Stimulated activated naive CD8-positive, alpha-beta T cell treated with anti-CD3 and anti-CD28 coated beads, Interleukin-15, Interleukin-2, amounts not matched to agents 100 ng/mL and 50 ng/mL, for 24 hours (primary cell): ENCODE measurements around the gene TRAF2.
"Not testable (repeated sequence)": the region's sequence is repeated elsewhere in the genome, so short reads cannot be mapped to it uniquely, and the experiment has no call there.

Source experiments
- H3K27ac Mint-ChIP-seq: one replicate; pipeline ENCODE4 v1.8.0; 2021; ENCODE audit warnings: mild to moderate bottlenecking, mixed read lengths
- H3K27me3 Mint-ChIP-seq: one replicate; pipeline ENCODE4 v1.8.0; 2021; ENCODE audit warnings: mixed read lengths
- H3K36me3 Mint-ChIP-seq: one replicate; pipeline ENCODE4 v1.8.0; 2021; ENCODE audit warnings: low read depth, mixed read lengths
- H3K4me1 Mint-ChIP-seq: one replicate; pipeline ENCODE4 v1.8.0; 2021; ENCODE audit warnings: low read depth, mixed read lengths
- H3K4me3 Mint-ChIP-seq: one replicate; pipeline ENCODE4 v1.8.0; 2021; ENCODE audit warnings: mild to moderate bottlenecking, mixed read lengths
- H3K9me3 Mint-ChIP-seq: one replicate; pipeline ENCODE4 v1.8.0; 2021; ENCODE audit warnings: mixed read lengths

The TRAF2 gene

DNA sequence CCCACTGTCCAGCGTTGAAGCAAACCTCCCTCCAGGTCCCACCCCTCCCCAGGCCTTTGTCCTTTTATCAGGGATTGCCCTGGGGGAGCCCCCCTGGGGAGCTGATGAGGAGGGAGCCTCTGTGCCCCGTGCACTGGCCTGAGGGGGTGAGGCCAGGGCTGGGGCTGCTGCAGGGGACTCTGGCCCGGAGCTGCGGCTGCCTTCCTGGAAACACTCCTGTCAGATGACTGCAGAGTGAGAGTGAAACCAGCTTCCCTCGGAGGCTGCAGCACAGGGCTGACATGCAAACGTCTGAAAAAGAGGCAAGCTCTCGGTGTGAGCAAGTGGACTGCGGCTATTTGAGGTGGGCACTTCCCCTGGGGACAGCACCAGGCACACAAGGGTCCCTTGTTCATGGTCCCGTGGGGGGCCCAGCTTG, 4.6 kb upstream of the TRAF2 start:
- peaks cover 47% of the 10 kb centered on the region for H3K4me1 Mint-ChIP-seq
- peak overlapping the region; percentile 77 for H3K4me3 Mint-ChIP-seq

DNA sequence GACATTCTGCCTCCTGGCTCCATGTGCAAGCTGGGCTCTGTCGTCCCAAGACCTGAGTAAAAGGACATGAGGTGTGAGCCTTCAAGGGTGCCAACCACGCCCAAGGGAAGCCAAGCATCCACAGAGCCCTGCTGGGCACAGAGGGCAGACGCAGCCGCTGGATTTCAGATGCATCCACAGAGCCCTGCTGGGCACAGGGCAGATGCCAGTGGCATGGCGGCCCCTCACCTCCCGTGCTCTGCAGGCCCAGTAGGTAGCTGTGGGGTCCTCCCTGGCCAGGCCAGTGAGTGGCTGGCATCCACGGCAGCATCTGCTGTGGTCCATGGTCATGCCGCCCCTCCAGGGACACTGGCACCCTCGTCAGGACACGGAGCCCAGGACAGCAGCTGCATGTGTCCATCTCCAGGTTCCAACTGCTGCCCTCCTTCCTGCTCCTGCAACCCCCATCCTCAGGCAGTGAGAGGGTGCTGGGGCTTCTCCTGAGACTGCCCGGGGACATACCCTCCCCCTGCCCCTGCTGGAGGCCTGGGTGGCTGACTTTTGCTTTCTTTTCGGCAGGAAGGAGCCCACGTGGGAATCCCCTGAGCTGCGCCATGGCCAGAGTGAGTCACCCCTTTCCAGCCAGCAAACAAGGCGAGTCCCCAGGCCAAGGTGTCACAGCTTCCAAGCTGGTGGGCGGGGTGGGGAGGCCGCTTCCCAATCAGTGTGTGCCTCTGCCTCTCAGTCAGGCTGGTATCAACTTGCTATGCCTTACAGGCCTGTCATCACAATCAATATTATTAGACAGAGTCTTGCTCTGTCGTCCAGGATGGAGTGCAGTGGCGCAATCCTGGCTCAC, 4.0 kb upstream of the TRAF2 start:
- Mint-ChIP-seq H3K4me3 (peak overlapping the region; percentile 77), H3K27me3 (no peaks in the 10 kb centered on the region), H3K9me3 (no peaks in the 10 kb centered on the region), H3K4me1 (peaks cover 51% of the 10 kb centered on the region), H3K27ac (peak overlapping the region; percentile 90), H3K36me3 (no peaks in the 10 kb centered on the region)

More for the DNA sequence above, 4.6 kb upstream of the TRAF2 start:
- peak overlapping the region; percentile 90 for H3K27ac Mint-ChIP-seq
- no peaks in the 10 kb centered on the region for H3K27me3 Mint-ChIP-seq
- no peaks in the 10 kb centered on the region for H3K36me3 Mint-ChIP-seq
- no peaks in the 10 kb centered on the region for H3K9me3 Mint-ChIP-seq

DNA sequence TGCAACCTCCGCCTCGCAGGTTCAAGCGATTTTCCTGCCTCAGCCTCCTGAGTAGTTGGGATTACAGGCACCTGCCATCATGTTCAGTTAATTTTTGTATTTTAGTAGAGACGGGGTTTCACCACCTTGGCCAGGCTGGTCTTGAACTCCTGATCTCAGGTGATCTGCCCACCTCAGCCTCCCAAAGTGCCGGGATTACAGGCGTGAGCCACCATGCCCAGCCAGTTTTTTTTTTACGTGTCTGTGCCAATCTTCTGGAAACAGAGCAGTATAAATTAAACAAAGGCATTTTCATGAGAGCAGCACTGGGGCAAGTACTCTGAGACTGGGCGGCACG, 3.4 kb upstream of the TRAF2 start:
- H3K9me3 Mint-ChIP-seq, H3K36me3 Mint-ChIP-seq, H3K27me3 Mint-ChIP-seq: not testable (repeated sequence)
- Mint-ChIP-seq H3K4me3 (peak overlapping the region; percentile 77), H3K27ac (peak overlapping the region; percentile 90), H3K4me1 (peaks cover 57% of the 10 kb centered on the region)

DNA sequence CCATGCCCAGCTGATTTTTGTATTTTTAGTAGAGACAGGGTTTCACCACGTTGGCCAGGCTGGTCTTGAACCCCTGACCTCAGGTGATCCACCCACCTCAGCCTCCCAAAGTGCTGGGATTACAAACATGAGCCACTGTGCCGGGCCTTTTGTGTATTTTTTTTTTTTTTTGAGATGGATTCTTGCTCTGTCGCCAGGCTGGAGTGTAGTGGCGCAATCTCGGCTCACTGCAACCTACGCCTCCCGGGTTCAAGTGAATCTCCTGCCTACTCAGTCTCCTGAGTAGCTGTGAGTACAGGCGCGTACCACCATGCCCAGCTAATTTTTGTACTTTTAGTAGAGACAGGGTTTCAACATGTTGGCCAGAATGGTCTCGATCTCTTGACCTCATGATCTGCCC, 2.6 kb upstream of the TRAF2 start:
- not testable (repeated sequence) for H3K9me3 Mint-ChIP-seq, H3K27me3 Mint-ChIP-seq, H3K36me3 Mint-ChIP-seq
- Mint-ChIP-seq H3K4me3 (peak overlapping the region; percentile 77), H3K27ac (peak overlapping the region; percentile 90), H3K4me1 (peaks cover 63% of the 10 kb centered on the region)

DNA sequence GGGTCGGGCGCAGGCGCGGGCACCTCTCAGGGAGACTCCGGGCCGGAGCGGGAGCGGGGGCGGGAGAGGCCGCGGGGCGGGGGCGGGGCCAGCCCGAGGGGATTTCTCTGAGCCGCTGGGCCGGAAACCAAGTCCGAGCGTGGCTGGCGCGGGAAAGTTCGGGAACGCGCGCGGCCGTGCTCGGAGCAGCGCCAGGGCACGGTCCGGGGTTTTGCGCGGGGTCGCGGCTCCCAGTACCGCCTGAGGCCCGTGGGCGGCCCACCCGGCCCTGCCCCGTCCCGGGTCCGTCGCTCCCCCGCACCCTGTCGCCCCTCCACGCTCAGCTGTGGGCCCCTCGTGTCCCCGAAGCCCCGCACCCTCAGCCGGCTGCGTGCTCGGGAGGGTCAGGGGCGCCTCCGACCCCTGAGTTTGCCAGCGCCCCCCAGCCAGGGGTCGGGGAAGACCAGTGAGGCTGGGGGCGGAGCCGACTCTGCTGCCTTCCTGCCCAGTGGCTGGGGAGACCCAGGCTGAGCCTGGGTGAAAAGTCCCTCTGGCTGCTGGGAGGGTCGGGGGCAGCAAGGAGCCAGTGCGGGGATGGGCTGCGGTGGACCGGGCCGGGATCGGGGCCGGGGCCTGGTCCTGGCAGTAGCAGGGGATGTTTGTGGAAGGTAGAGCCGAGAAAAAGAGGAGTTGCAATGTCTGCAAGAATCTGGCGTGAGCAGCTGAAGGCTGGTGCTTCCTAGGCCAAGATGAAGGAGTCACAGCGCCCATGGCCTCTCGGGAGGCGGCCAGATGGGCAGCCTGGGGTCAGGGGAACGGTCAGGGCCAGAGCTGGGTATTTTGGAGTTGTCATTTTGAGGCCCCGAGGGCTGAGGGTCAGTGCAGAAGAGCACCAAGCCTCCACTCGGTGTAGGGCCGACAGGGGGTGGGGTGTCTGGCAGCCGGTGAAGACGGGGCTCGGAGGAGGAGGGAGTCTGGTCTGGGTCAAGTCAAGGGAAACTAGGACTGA, 588 bp downstream of the TRAF2 start:
- Mint-ChIP-seq H3K4me3 (peak overlapping the region; percentile 98), H3K27me3 (no peaks in the 10 kb centered on the region), H3K9me3 (no peaks in the 10 kb centered on the region), H3K4me1 (peaks cover 47% of the 10 kb centered on the region), H3K27ac (peak overlapping the region; percentile 96), H3K36me3 (peaks cover 4% of the 10 kb centered on the region)

DNA sequence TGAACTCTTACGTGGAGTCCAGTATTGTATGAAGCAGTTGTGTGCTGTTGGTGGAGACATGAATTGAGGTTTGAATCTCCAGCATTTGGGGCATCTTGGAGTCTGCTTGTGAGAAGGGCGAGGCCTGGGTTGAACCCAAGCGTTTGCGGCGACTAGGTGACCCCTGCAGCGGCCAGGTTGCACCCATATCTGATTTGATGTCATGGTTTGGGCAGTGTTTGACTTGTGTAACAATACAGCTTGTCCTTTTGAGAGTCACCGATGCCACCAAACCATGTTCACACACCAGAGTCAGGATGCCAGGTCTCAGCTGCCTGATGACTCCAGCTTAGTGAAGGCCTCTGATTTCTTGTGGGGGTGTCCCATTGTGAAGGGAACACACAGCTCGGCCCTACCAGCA, 2.1 kb downstream of the TRAF2 start:
- H3K4me1 Mint-ChIP-seq = peaks cover 33% of the 10 kb centered on the region
- peaks cover 4% of the 10 kb centered on the region for H3K36me3 Mint-ChIP-seq
- H3K27ac Mint-ChIP-seq = no peak overlapping the region
- no peaks in the 10 kb centered on the region for H3K9me3 Mint-ChIP-seq
- H3K4me3 Mint-ChIP-seq = peak overlapping the region; percentile 98
- no peaks in the 10 kb centered on the region for H3K27me3 Mint-ChIP-seq

DNA sequence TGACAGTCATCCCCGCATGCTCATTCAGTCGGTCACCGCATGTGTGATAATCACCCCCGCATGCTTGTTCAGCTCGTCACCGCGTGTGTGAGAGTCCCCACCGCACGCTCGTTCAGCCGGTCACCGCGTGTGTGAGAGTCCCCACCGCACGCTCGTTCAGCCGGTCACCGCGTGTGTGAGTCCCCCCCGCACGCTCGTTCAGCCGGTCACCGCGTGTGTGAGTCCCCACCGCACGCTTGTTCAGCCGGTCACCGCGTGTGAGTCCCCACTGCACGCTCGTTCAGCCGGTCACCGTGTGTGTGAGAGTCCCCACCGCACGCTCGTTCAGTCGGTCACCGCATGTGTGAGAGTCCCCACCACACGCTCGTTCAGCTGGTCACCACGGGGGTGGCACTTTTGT, 3.5 kb downstream of the TRAF2 start:
- Mint-ChIP-seq H3K4me3 (no peak overlapping the region), H3K27ac (no peak overlapping the region), H3K27me3 (no peaks in the 10 kb centered on the region), H3K36me3 (peaks cover 12% of the 10 kb centered on the region), H3K4me1 (peaks cover 32% of the 10 kb centered on the region), H3K9me3 (no peaks in the 10 kb centered on the region)

DNA sequence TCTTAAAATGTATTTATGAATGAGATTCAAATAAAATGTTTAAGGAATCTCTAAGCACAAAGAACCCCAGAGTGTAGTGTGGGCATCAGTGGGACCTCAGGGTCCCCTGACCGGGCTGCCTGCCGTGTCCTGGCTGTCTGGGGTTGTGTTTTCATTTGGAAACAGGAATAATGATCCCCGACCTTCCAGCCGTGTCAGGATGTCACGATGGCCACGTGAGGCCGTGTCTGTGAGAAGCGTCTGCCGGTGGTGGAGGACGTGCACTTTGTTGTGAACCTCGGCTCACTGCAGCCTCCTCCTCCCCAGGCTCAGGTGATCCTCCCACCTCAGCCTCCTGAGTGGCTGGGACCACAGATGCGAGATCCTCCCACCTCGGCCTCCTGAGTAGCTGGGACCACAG, 4.3 kb downstream of the TRAF2 start:
- Mint-ChIP-seq H3K27ac (no peak overlapping the region), H3K27me3 (no peaks in the 10 kb centered on the region), H3K9me3 (no peaks in the 10 kb centered on the region), H3K4me3 (no peak overlapping the region), H3K4me1 (peaks cover 24% of the 10 kb centered on the region), H3K36me3 (peaks cover 12% of the 10 kb centered on the region)

DNA sequence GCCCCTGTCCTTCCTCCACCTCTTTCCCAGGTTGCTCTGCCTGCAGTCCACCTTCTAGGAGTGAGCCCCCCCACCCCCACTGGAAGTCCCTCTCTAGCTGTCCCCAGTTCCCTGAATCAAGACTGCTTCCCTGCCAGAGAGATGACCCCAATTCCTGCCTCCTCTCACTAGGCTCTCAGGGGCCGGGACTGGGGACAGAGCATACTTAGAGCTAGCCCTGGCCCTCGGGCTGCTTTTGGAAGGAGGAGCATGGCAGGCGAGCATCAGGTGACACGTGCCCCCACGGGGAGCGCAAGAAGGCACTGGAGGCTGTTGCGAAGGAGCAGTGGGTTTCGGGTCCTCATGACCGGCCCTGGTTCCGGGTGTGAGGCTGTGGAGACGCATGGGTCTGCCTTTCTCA, 9.7 kb downstream of the TRAF2 start:
- Mint-ChIP-seq H3K27me3 (no peaks in the 10 kb centered on the region), H3K4me3 (no peak overlapping the region), H3K36me3 (peaks cover 28% of the 10 kb centered on the region), H3K27ac (no peak overlapping the region), H3K9me3 (no peaks in the 10 kb centered on the region), H3K4me1 (peaks cover 21% of the 10 kb centered on the region)

DNA sequence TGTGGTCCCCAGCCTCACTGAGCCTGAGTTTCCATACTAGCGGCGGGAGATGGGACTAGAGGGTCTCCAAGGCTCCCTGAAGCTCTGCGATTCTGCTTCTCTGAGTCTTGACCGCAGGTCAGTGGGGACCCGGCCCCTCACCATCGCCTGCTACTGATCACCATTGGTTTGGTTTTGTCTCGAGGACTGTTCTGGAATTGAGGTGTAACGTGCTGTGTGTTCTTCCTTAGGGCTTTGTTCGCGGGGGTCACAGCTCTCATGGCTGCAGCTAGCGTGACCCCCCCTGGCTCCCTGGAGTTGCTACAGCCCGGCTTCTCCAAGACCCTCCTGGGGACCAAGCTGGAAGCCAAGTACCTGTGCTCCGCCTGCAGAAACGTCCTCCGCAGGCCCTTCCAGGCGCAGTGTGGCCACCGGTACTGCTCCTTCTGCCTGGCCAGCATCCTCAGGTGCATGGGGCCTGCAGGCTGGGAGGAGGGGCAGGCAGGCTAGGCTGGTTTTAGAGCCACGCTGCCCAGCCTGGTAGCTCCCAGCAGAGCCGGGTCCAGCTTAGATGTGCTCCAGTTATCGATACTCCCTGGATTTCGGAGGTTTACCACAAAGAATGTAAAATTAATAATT, 12.3 kb downstream of the TRAF2 start:
- H3K36me3 Mint-ChIP-seq = peaks cover 42% of the 10 kb centered on the region
- no peak overlapping the region for H3K27ac Mint-ChIP-seq
- peaks cover 47% of the 10 kb centered on the region for H3K4me1 Mint-ChIP-seq
- H3K9me3 Mint-ChIP-seq = no peaks in the 10 kb centered on the region
- H3K4me3 Mint-ChIP-seq = no peak overlapping the region
- no peaks in the 10 kb centered on the region for H3K27me3 Mint-ChIP-seq

DNA sequence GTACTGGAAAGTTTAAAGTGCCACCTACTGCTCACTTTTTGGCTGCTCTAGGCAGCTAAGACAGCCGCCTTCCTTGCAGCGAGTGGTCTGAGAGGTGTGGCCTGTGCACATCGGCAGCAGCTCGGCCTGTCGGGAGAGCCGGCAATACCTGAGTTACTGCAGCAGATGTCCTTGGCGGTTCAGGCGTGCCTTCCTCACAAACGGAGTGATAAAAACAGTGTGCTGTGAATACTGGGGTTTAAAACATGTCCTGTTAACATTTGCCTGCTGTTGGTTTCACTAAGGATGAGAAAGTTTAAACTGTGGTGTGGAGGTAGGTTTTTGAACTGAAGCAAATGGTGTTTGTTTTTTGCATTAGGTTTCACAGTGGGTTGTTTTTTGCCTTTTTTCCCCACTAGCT, 12.9 kb downstream of the TRAF2 start:
- no peak overlapping the region for H3K4me3 Mint-ChIP-seq
- peaks cover 41% of the 10 kb centered on the region for H3K36me3 Mint-ChIP-seq
- H3K4me1 Mint-ChIP-seq = peaks cover 44% of the 10 kb centered on the region
- H3K27ac Mint-ChIP-seq = peak overlapping the region; percentile 38
- H3K9me3 Mint-ChIP-seq = no peaks in the 10 kb centered on the region
- H3K27me3 Mint-ChIP-seq = no peaks in the 10 kb centered on the region

DNA sequence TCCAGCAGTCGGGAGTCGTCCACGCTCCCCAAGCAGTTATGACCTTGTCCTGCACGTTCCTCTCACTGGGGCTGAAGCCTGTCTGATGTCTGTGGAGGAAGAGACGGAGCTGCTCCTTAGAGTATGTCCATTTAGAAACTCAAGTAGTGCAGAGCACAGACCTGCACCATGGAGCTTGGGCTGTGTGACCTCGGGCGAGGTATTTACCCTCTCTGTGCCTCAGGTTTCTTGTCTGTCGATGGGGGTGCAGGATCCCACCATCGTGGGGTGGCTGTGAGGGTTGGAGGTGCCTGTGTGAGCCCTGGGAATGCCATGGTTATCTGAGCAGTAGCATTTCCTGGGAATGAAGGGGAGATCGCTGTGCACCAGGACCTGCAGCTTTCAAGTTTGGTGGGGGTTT, 14.2 kb downstream of the TRAF2 start:
- peaks cover 45% of the 10 kb centered on the region for H3K4me1 Mint-ChIP-seq
- H3K4me3 Mint-ChIP-seq = peak overlapping the region; percentile 44

DNA sequence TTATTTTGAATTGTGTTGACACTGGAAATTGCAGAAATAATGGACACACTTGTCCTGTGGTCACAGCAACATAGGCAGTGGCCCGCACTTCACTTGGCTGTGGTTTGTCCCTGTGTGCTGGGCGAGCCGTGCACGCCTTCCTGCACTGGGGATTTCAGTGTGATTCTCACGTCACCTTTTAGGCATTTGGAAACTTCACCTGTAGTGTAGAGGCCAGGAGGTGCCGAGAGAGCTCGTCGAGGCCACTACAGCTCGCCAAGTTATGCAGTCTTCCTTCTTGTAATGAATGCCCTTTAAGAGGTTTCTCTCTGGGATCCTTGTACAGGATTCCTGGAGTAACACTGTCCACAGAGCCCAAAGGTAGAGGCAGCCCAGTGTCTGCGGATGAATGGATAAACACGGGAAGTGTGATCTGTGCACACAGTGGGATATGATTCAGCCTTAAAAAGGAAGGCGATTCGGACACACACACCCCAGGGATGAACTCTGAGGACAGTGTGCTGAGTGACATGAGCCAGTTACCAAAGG, 14.7 kb downstream of the TRAF2 start:
- H3K4me1 Mint-ChIP-seq = peaks cover 47% of the 10 kb centered on the region
- H3K36me3 Mint-ChIP-seq = peaks cover 44% of the 10 kb centered on the region
- no peaks in the 10 kb centered on the region for H3K9me3 Mint-ChIP-seq
- H3K27ac Mint-ChIP-seq = peak overlapping the region; percentile 97
- no peaks in the 10 kb centered on the region for H3K27me3 Mint-ChIP-seq
- H3K4me3 Mint-ChIP-seq = peak overlapping the region; percentile 72

More for the DNA sequence above, 14.2 kb downstream of the TRAF2 start:
- H3K27ac Mint-ChIP-seq = peak overlapping the region; percentile 81
- no peaks in the 10 kb centered on the region for H3K27me3 Mint-ChIP-seq
- no peaks in the 10 kb centered on the region for H3K9me3 Mint-ChIP-seq
- H3K36me3 Mint-ChIP-seq = peaks cover 40% of the 10 kb centered on the region

DNA sequence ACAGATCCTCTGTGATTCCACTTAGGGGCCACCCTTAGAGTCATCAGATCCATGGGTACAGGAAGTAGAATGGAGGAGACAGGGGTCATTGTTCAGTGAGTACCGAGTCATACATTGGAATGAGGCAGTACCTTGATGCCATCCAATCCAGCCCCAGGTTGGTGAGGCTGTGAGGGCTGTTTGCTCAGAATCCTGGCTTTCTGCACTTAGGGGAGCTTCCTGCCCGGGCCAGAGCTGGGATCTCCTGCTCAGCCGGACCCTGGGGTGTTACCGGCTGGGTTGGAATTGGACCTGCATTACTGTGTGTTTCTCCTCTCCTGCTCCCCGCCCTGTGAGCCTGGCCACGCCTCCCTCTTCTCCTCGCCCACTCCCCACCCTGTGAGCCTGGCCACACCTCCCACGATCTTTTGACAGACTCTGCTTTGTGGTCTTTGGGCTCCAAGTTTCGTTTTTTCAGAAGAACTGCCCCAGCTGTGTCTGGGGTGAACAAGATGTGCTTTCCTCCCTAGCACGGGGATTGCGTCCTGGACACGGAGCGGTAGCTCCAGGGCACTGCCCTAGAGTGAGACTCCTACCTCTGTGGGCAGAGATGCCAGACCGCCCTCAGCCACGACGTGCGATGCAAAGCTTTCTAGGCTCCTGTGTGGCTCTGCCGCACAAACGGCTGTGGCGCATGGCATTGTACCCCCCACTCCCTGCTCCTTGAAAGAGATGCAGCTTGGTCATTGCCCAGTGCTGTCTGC, 15.4 kb downstream of the TRAF2 start:
- no peaks in the 10 kb centered on the region for H3K9me3 Mint-ChIP-seq
- peak overlapping the region; percentile 97 for H3K27ac Mint-ChIP-seq
- H3K4me3 Mint-ChIP-seq = peak overlapping the region; percentile 72
- peaks cover 50% of the 10 kb centered on the region for H3K4me1 Mint-ChIP-seq
- peaks cover 50% of the 10 kb centered on the region for H3K36me3 Mint-ChIP-seq
- H3K27me3 Mint-ChIP-seq = no peaks in the 10 kb centered on the region
